GM18858 (cell line): ENCODE results near the gene COG4.
"Not testable (repeated sequence)": the region's sequence is repeated elsewhere in the genome, so short reads cannot be mapped to it uniquely, and the experiment has no call there.

Experiments
- ATAC-seq: cut with Tn5 transposase; IDR thresholded peaks from one replicate; pipeline ENCODE4 v1.9.1; 2021; ENCODE audit not compliant: unreplicated experiment

COG4 gene

GRCh38 chr16:70527315-70527996, 4.1 kb upstream of the COG4 start:
- no peak for ATAC-seq

- ATAC-seq, result no peak
Observed at GRCh38 chr16:70526403-70526802, 3.0 kb upstream of the COG4 start.

GRCh38 chr16:70524399-70524825, 1.1 kb upstream of the COG4 start:
- not testable (repeated sequence) for ATAC-seq

- ATAC-seq, result peak; percentile 22
Observed at GRCh38 chr16:70523743-70524398, 517 bp upstream of the COG4 start, which contains the start of gene SF3B3. Gene SF3B3 (plus strand): TSS chr16:70523816. CDS start chr16:70526657, 2,841 bp downstream.

- no peak for ATAC-seq
Observed at GRCh38 chr16:70522216-70523075, 908 bp downstream of the COG4 start.

- ATAC-seq, result no peak
Observed at GRCh38 chr16:70520612-70521297, 2.6 kb downstream of the COG4 start.

- ATAC-seq, result no peak
Observed at GRCh38 chr16:70512456-70512855, 10.9 kb downstream of the COG4 start.

- ATAC-seq, result no peak
Observed at GRCh38 chr16:70511833-70512232, 11.5 kb downstream of the COG4 start.

- no peak for ATAC-seq
Observed at GRCh38 chr16:70510216-70510615, 13.1 kb downstream of the COG4 start.

GRCh38 chr16:70508752-70509151, 14.6 kb downstream of the COG4 start:
- ATAC-seq, result no peak

- ATAC-seq, result no peak
Observed at GRCh38 chr16:70496513-70496912, 26.8 kb downstream of the COG4 start.

- no peak for ATAC-seq
Observed at GRCh38 chr16:70495425-70496182, 27.8 kb downstream of the COG4 start.

- ATAC-seq, result no peak
Observed at GRCh38 chr16:70494777-70495176, 28.6 kb downstream of the COG4 start.

- no peak for ATAC-seq
Observed at GRCh38 chr16:70494202-70494770, 29.1 kb downstream of the COG4 start.

- ATAC-seq, result no peak
Observed at GRCh38 chr16:70493802-70494201, 29.6 kb downstream of the COG4 start.

GRCh38 chr16:70490261-70490660, 33.1 kb downstream of the COG4 start:
- ATAC-seq, result no peak

- ATAC-seq, result no peak
Observed at GRCh38 chr16:70484867-70485266, 38.5 kb downstream of the COG4 start.

GRCh38 chr16:70483426-70483825, 39.9 kb downstream of the COG4 start:
- peak; percentile 35 for ATAC-seq

GRCh38 chr16:70482624-70483023, 40.7 kb downstream of the COG4 start:
- ATAC-seq, result no peak

- no peak for ATAC-seq
Observed at GRCh38 chr16:70481929-70482536, 41.3 kb downstream of the COG4 start.
